Right lobe of liver (tissue), 6 donors: ENCODE results near the gene PAFAH2. TPM values are rescaled to one million over a fixed set of nuclear protein-coding genes. Genes with fewer than 3 reads are reported as not detected.

Experiments
- ATAC-seq, 4 donors: fragments of 200-7000 bp; cut with Tn5 transposase; one replicate each; pipeline ENCODE4 v1.9.1; 2020; ENCODE audit warnings: mild to moderate bottlenecking in 4 of 4, moderate library complexity in 4 of 4
- DNase-seq, 3 donors: peaks; one replicate each; pipeline ENCODE4 v3.0.0-alpha.2; 2020
- H3K27ac ChIP-seq, 3 donors: fragments of 200-600 bp; one replicate each; pipeline ENCODE4 v1.8.0; 2022
- H3K27me3 ChIP-seq, 2 donors: fragments of 200-600 bp; one replicate each; pipeline ENCODE4 v1.8.0; 2022
- H3K36me3 ChIP-seq, 4 donors: fragments of 200-600 bp; sonication (generic) in 1 of 4; one replicate each; pipeline versions ENCODE4 v1.5.1 to v1.8.0; 2017 to 2022; ENCODE audit warnings: control low read depth in 1 of 4
- H3K4me1 ChIP-seq, 4 donors: fragments of 200-600 bp; sonication (generic) in 1 of 4; one replicate each; pipeline versions ENCODE4 v1.5.1 to v1.8.0; 2017 to 2022; ENCODE audit warnings: control low read depth in 1 of 4
- H3K4me3 ChIP-seq, 3 donors: fragments of 200-600 bp; one replicate each; pipeline ENCODE4 v1.8.0; 2022
- H3K9me3 ChIP-seq, 4 donors: fragments of 200-600 bp; sonication (generic) in 1 of 4; one replicate each; pipeline versions ENCODE4 v1.5.1 to v1.8.0; 2017 to 2022; ENCODE audit warnings: control low read depth in 1 of 4
- CTCF ChIP-seq, 4 donors: fragments of 200-600 bp in 3 of 4; fragments of 450-650 bp in 1 of 4; IDR thresholded peaks; one replicate each; pipeline versions ENCODE4 v1.5.1 to v1.8.0; 2016 to 2022; ENCODE audit warnings: antibody characterized with exemption in 4 of 4, mild to moderate bottlenecking in 2 of 4
- POLR2A ChIP-seq: fragments of 450-650 bp; IDR thresholded peaks from one replicate; pipeline ENCODE4 v1.6.1; 2017; ENCODE audit warnings: antibody characterized with exemption, mild to moderate bottlenecking
- WGBS: methylation state at CpG from one replicate; pipeline ENCODE4 v1.1.6; 2018; ENCODE audit warnings: low coverage, low lambda C conversion rate; ENCODE audit not compliant: insufficient coverage; ENCODE audit errors: missing lambda C conversion rate; 5-methylcytosine and 5-hydroxymethylcytosine counted together
- intact Hi-C, 2 donors: fragments of 100-400 bp; cut with DNase I; formaldehyde crosslinking; loops; one replicate each; pipeline versions ENCODE4 v1.11.2 to v1.14.1; 2022
- small RNA-seq, 2 experiments: library from RNA; depleted of rRNA; stranded (forward); fragments of <200 nt; gene quantifications; one replicate each; pipeline ENCODE3, GENCODE V24; 2016
- total RNA-seq, 6 experiments: library from RNA; depleted of rRNA in 2 of 6; stranded (reverse); fragments of >200 nt in 2 of 6; fragmentation: NEBNext Ultra II Directional in 3 of 6; extraction: Animal tissue kit (Norgen Biotek cat#: 25700) in 3 of 6; gene quantifications; one replicate each; pipeline versions ENCODE4 v1.1.0 to v1.2.4, GENCODE V29; 2016 to 2023
- donor health status: DM: no; HTN: yes; CAD: no.
- donor health status: DM: no; HTN: no; CAD: no.
- donor health status: DM: no; HTN: no; CAD: no.
- donor health status: DM: no; HTN: yes; CAD: no.
- donor health status: DM: no; HTN: yes; CAD: no.

PAFAH2 gene
- total RNA-seq, 6 experiments from 2014 or later, result 13.2 to 25.2 (median 18.6) TPM

- intact Hi-C loops, result no loop called here
- no peaks in the 10 kb centered on the region for H3K36me3 ChIP-seq
- no peaks in the 10 kb centered on the region for H3K9me3 ChIP-seq
- H3K4me3 ChIP-seq, result no peak overlapping the region
- TF ChIP-seq CTCF (IDR thresholded peaks at IDR 0.05) (no peak), POLR2A (no peak)
- WGBS, result 82% methylated on average over 4 of the region's 5 CpGs
- no peak overlapping the region for H3K27ac ChIP-seq
- no peaks in the 10 kb centered on the region for H3K4me1 ChIP-seq
- DNase-seq (no peak), ATAC-seq (no peak)
- no peaks in the 10 kb centered on the region for H3K27me3 ChIP-seq
Measured at GRCh38 chr1:25912076-25912831, 85.6 kb downstream of the PAFAH2 start.

- no peak overlapping the region for H3K27ac ChIP-seq
- intact Hi-C loops, result no loop called here
- no peaks in the 10 kb centered on the region for H3K27me3 ChIP-seq
- no peak for TF ChIP-seq CTCF (IDR thresholded peaks at IDR 0.05)
- TF ChIP-seq POLR2A, result no peak
- H3K4me3 ChIP-seq, result no peak overlapping the region
- DNase-seq, result no peak
- no peaks in the 10 kb centered on the region for H3K36me3 ChIP-seq
- H3K9me3 ChIP-seq, result no peaks in the 10 kb centered on the region
- peaks cover 0 to 3% (median 0%) of the 10 kb centered on the region in 4 donors for H3K4me1 ChIP-seq
- ATAC-seq, result no peak
Measured at GRCh38 chr1:25911162-25911561, 86.7 kb downstream of the PAFAH2 start.

Small RNA genes lying within 50 kb of the gene (small RNA-seq; reads per million reads assigned to genes)
- gene RF00283 (0 reads per million in 2 experiments), gene RF00492 (0 reads per million in 2 experiments), gene RNU6-110P (0 reads per million in 2 experiments)

Other genes starting within 250 kb of the PAFAH2 start
- gene SELENON, start 197.9 kb downstream of the PAFAH2 start, total RNA-seq, result 10 to 100 TPM; 11.9 to 21.8 (median 17.8) TPM
- 10 to 100 TPM; 30.8 to 48.9 (median 43.3) TPM for gene MTFR1L, start 178.1 kb downstream of the PAFAH2 start, total RNA-seq
- gene AUNIP, start 138.6 kb downstream of the PAFAH2 start, total RNA-seq, result under 1 TPM in 2 of 6 experiments, not detected in 4; 0.43 to 0.56 TPM
- gene PAQR7, start 122.4 kb downstream of the PAFAH2 start, total RNA-seq, result 1 to 10 TPM in 5 of 6 experiments, under 1 TPM in 1; 0.74 to 4.8 (median 2.4) TPM
- 10 to 100 TPM in 1 of 6 experiments, 1 to 10 TPM in 5; 2.1 to 11.7 (median 6.8) TPM for gene STMN1, start 91.6 kb downstream of the PAFAH2 start, total RNA-seq
- gene EXTL1, start 23.7 kb upstream of the PAFAH2 start, total RNA-seq, result under 1 TPM in 2 of 6 experiments, not detected in 4; 0.06 to 0.19 TPM
- gene SLC30A2, start 48.1 kb upstream of the PAFAH2 start, total RNA-seq, result under 1 TPM in 5 of 6 experiments, not detected in 1; 0.07 to 0.31 (median 0.22) TPM
- 1 to 10 TPM in 1 of 6 experiments, under 1 TPM in 2, not detected in 3; 0.18 to 3.5 (median 0.49) TPM for gene TRIM63, start 69.6 kb upstream of the PAFAH2 start, total RNA-seq
- 1 to 10 TPM; 3.8 to 7.5 (median 5.1) TPM for gene PDIK1L, start 113.8 kb upstream of the PAFAH2 start, total RNA-seq
- gene FAM110D, start 161.0 kb upstream of the PAFAH2 start, total RNA-seq, result under 1 TPM; 0.22 to 0.53 (median 0.34) TPM
- gene C1orf232, start 170.9 kb upstream of the PAFAH2 start, total RNA-seq, result not detected
- 10 to 100 TPM; 16.8 to 39.6 (median 20.7) TPM for gene ZNF593, start 171.8 kb upstream of the PAFAH2 start, total RNA-seq
- gene ZNF593OS, start 173.8 kb upstream of the PAFAH2 start, total RNA-seq, result not detected
- gene CNKSR1, start 179.4 kb upstream of the PAFAH2 start, total RNA-seq, result 1 to 10 TPM in 4 of 6 experiments, under 1 TPM in 2; 0.72 to 1.4 (median 1.1) TPM
- not detected for gene CATSPER4, start 192.5 kb upstream of the PAFAH2 start, total RNA-seq
- gene CEP85, start 236.1 kb upstream of the PAFAH2 start, total RNA-seq, result 1 to 10 TPM; 5.2 to 7.8 (median 5.8) TPM